GM23338 (cell line): ENCODE results near the gene XDH.

Experiments used
- CREB1 ChIP-seq: fragments of 250-450 bp; sonication (Bioruptor Pico); IDR thresholded peaks from 2 replicates; pipeline ENCODE4 v1.5.0; 2020; ENCODE audit warnings: low read depth, mild to moderate bottlenecking, moderate library complexity
- CTCF ChIP-seq, 2 experiments: fragments of 200-600 bp in 1 of 2; sonication (generic) in 1 of 2; conservative IDR thresholded peaks; 2 replicates each; pipeline versions ENCODE4 v1.5.1 to v1.6.1; 2016 to 2017; ENCODE audit warnings: antibody characterized with exemption in 2 of 2, low read depth in 2 of 2, mild to moderate bottlenecking in 2 of 2, moderate library complexity in 1 of 2
- ETS1 ChIP-seq: IDR thresholded peaks from 2 replicates; pipeline ENCODE4 v1.6.1; 2016; ENCODE audit warnings: antibody characterized with exemption
- EZH2 ChIP-seq: fragments of 200-600 bp; sonication (generic); IDR thresholded peaks from one replicate; pipeline ENCODE4 v1.8.0; 2017; ENCODE audit warnings: antibody characterized with exemption, mild to moderate bottlenecking, low read depth; ENCODE audit not compliant: unreplicated experiment
- EZH2phosphoT487 ChIP-seq: fragments of 200-600 bp; sonication (generic); IDR thresholded peaks from one replicate; pipeline ENCODE4 v1.8.1; 2018; ENCODE audit warnings: antibody characterized with exemption; ENCODE audit not compliant: unreplicated experiment
- JUNB ChIP-seq: IDR thresholded peaks from one replicate; pipeline ENCODE4 v1.6.1; 2016; ENCODE audit warnings: antibody characterized with exemption; ENCODE audit not compliant: unreplicated experiment
- NANOG ChIP-seq: IDR thresholded peaks from 2 replicates; pipeline ENCODE4 v1.6.1; 2016; ENCODE audit warnings: antibody characterized with exemption, borderline replicate concordance
- POLR2AphosphoS5 ChIP-seq: IDR thresholded peaks from 2 replicates; pipeline ENCODE4 v1.6.1; 2016; ENCODE audit warnings: antibody characterized with exemption, low read depth
- REST ChIP-seq: IDR thresholded peaks from one replicate; pipeline ENCODE4 v1.6.1; 2018; ENCODE audit warnings: antibody characterized with exemption; ENCODE audit not compliant: unreplicated experiment
- STAT1 ChIP-seq: IDR thresholded peaks from one replicate; pipeline ENCODE4 v1.6.1; 2016; ENCODE audit warnings: antibody characterized with exemption; ENCODE audit not compliant: unreplicated experiment
- ZNF114 ChIP-seq: fragments of 250-450 bp; sonication (Bioruptor Pico); IDR thresholded peaks from 2 replicates; pipeline ENCODE4 v1.5.0; 2020; ENCODE audit warnings: mild to moderate bottlenecking, moderate library complexity
- ZNF462 ChIP-seq: fragments of 250-450 bp; sonication (Bioruptor Pico); IDR thresholded peaks from 2 replicates; pipeline ENCODE4 v1.5.0; 2020; ENCODE audit warnings: mild to moderate bottlenecking, moderate library complexity

- TF ChIP-seq POLR2AphosphoS5 (no peak), CTCF (conservative IDR thresholded peaks at IDR 0.05; ENCODE audit: low read depth in 2 of 2) (no peak), EZH2phosphoT487 (no peak), EZH2 (no peak), REST (no peak), STAT1 (no peak), JUNB (no peak), CREB1 (CRISPR knock-in tag) (no peak), ZNF114 (CRISPR knock-in tag) (no peak), ETS1 (no peak), ZNF462 (CRISPR knock-in tag) (no peak), NANOG (no peak)
These were observed 66.8 kb downstream of the XDH start for GRCh38 chr2:31347750-31348149.
